C4-2B (cell line): ENCODE data around the gene CBX5.

ENCODE experiments used
- CTCF ChIP-seq: fragments of 450-650 bp; conservative IDR thresholded peaks from 2 replicates; pipeline ENCODE4 v1.5.1; 2017; ENCODE audit warnings: mild to moderate bottlenecking
- ZFX ChIP-seq: fragments of 450-650 bp; IDR thresholded peaks from 2 replicates; pipeline ENCODE4 v1.6.1; 2017

- TF ChIP-seq CTCF (no peak), ZFX (no peak)
These were observed 48.8 kb upstream of the CBX5 start for GRCh38 chr12:54328595-54329337.
